H1 (cell line): Measurements from ENCODE around the gene TRAF4. TPM values are rescaled to one million over a fixed set of nuclear protein-coding genes. Genes with fewer than 3 reads are reported as not detected.

Experiments
- SIN3A ChIP-seq, 2 experiments: IDR thresholded peaks in 1 of 2; conservative IDR thresholded peaks in 1 of 2; 2 replicates each; pipeline ENCODE4 v1.6.1; 2011 to 2012; ENCODE audit warnings: low read length in 2 of 2, improper control_type of control experiment in 1 of 2, low read depth in 1 of 2, mild to moderate bottlenecking in 1 of 2
- polyA plus RNA-seq, 7 experiments: library from polyadenylated mRNA; depleted of rRNA in 3 of 7; stranded (reverse) in 5 of 7; unstranded in 2 of 7; fragments of >200 nt in 5 of 7; fragments of 200-250 nt in 2 of 7; gene quantifications; 1 replicate in 5 of 7; 2 replicates in 1 of 7; 4 replicates in 1 of 7; pipeline versions ENCODE4 v1.2.1 to v1.2.3, GENCODE V29; 2011 to 2013; ENCODE audit warnings: missing spikeins in 2 of 7, mixed read lengths in 2 of 7
- total RNA-seq: library from RNA; stranded (reverse); fragmentation: NEBNext Ultra II Directional; extraction: Animal tissue kit (Norgen Biotek cat#: 25700); gene quantifications from 2 replicates; pipeline ENCODE4 v1.2.1, GENCODE V29; 2021

TRAF4 gene
- total and polyA plus RNA-seq, 2 of the 8 experiments (the other 6 are each of a cell fraction or from before 2014, with no cell fraction given), result 167 to 170 TPM

- TF ChIP-seq SIN3A (conservative IDR thresholded peaks at IDR 0.05 in 1 of 2, IDR thresholded peaks at IDR 0.05 in 1 of 2; ENCODE audit: low read depth in 1 of 2, low read length in 2 of 2), result peak; percentile 78 to 96; a peak in 3 of 4 replicates
- TF ChIP-seq, all 59 proteins: peak for 29
Observed at GRCh38 chr17:28726627-28727491, 17.0 kb upstream of the TRAF4 start (continued).
